NCI-H2196 treated with DMSO at 0.1 percent for 48 hours (cell line): ENCODE measurements around the gene NPTN.
"Not testable (repeated sequence)": the region's sequence is repeated elsewhere in the genome, so short reads cannot be mapped to it uniquely, and the experiment has no call there.

Experiments used
- DNase-seq: peaks from one replicate; lab custom pipeline; 2025; ENCODE audit not compliant: unreplicated experiment; lab: John Stamatoyannopoulos, UW

Gene NPTN

DNA sequence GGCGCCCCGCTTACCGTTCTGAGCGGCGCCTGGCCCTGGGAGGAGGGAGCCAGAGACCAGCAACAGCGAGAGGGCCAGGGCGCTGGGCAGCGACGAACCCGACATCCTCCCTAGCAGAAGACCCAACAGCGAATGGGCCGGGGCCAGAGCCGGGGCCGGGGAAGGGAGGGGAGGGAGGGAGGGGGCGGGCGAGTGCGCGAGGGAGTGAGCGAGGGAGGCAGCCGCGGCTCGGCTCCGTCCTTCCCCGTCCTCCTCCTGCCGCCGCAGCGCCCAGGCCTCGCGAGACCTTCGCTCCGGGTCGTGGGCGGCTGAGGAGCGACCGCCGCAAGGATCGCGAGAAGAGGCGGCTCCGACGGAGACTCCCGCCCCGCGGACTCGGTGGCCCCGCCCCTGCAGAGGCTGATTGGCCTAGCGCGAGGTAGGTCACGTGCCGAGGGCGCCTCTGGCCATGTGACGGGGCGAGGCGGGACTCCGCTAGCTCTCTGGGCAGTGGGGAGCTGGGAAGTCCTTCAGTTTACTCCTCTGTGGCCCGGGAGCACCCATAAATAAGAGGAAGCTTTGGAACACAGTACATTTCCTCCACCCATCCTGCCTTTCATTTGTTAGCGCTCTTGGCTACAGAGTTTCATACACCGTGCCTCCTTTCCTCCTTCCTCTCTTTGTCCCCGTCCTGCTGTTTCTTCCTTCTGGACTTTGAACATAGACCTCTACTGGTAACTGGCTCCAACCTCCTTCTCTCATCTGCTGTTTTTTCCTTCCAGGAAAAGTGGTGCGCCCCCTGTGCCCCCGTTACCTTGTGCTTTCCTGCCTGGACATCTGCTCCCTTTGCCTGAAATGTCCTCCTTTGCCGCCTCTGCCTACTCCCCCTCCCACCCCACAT, at the start of gene NPTN:
Gene NPTN, minus strand, starts transcription at position 279 of the 880 bp plus-strand sequence. Its CDS starts 174 bp downstream, at position 105.
- DNase-seq: peak; percentile 91

DNA sequence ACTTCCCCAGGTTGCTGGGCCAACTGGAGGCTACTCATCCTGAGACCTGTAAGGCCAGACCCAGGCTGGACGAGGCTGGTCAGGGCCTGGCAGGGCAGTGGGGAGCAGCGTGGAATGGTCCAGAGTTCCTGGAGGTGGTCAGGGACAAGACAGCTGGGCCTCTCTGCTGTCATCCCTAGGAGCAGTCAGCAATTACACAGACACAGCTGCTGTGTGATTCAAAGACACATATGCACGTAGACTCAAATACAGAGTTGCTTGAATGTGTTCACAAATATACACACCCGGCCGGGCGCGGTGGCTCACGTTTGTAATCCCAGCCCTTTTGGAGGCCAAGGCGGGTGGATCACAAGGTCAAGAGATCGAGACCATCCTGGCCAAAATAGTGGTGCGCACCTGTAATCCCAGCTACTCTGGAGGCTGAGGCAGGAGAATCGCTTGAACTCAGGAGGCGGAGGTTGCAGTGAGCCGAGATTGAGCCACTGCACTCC, 49.5 kb upstream of the NPTN start:
- DNase-seq: no peak

DNA sequence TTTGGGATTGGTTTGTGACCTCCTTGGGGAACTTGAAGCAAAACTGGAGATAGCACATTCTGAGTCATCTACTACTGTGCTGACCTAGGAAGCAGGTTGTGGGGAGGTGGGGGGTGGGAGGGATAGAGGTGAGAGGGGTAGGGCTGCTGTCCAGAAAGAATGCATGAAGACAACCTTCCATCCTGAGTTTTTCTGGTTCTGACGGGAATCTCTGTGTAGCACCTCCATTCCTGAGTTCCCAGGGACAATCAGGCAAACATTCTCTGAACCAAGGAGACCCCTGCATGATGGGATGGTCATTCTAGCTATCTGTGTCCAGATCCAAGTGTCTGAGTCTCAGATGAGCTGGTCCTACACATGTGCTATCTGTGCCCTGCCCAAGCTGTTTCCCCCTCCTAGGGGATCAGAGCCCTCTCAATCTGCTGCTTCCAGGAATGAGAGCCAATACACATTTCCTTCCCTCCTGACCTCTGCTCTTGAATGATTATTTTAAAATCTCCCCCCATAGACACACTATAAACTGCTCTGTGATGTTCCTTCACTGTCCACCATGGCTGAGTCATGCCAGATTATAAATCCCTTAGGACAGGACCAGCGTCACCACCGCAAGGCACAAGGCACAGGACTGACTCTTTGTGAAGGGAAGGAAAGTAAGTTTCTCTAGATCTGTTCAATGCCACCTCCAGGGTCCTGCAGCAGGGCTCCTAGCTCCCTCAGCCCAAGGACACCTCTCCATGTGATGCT, 48.8 kb upstream of the NPTN start:
- DNase-seq: no peak

DNA sequence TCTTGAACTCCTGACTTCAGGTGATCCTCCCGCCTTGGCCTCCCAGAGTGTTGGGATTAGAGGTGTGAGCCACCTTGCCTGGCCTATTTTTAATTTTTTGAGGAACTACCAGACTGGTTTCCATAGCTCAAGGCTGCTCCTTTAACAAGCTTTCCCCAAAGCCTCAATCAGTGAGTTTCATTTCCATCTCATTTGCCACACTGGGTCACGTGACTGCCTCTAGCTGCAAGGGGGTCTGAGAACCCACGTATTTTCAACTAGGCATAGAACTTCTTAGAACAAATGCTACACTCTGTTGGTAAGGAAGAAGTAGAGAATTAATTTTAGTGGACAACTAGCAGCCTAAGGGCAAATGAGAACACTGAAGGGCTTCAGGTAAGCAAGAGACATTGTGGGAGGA, 47.9 kb upstream of the NPTN start:
- DNase-seq: no peak

DNA sequence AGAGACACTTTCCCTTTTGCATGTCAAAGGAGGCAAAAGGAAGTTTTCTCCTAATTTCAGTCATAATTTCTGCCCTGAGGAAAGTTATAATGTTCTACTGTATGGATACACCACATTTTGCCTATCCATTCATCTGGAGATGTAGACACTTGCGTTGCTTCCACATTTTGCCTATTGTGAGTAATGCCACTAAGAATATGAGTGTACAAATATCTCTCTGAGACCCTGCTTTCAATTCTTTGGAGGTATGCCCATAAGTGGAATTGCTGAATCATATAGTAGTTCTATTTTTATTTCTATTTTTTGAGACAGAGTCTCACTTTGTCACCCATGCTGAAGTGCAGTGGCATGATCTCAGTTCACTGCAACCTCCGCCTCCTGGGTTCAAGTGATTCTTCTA, 47.4 kb upstream of the NPTN start:
- no peak for DNase-seq

DNA sequence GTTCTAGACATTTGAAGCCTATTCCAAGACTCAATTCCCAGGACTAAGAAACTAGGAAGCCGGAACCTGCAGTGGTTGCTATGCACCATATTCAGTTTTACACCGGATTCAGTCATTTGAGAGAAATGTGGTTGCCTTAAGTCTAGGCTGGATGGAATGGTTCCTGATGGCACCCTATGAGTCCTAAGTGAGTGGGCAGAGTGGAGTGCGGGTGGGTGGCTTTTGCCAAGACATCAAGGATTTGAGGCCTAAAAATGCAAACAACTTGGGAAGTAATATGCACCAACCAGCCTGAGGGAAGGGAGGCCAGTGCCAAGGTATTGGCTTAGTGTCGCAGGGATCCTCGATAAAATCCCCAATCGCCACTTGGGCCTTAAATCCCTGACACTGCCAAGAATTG, 46.8 kb upstream of the NPTN start:
- DNase-seq: no peak

DNA sequence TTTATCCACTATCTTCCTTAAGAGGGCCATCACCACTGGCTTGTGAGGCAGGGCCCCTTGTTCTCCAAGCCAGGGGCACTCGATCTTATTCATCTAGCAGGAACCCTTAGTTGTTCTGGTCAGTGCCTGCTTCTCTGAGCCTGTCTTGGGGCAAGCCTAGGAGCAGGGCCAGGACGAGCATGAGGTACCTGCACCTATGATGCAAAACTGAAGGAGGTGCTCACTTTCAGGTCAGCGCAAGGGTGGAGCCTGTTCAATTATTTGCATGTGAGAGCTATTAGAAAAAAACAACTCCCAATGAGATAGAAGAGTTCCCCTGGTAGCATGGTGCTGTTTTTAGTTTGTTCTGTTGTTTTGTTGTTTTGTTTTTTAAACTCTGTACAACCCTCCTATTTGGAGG, 46.0 kb upstream of the NPTN start:
- no peak for DNase-seq

DNA sequence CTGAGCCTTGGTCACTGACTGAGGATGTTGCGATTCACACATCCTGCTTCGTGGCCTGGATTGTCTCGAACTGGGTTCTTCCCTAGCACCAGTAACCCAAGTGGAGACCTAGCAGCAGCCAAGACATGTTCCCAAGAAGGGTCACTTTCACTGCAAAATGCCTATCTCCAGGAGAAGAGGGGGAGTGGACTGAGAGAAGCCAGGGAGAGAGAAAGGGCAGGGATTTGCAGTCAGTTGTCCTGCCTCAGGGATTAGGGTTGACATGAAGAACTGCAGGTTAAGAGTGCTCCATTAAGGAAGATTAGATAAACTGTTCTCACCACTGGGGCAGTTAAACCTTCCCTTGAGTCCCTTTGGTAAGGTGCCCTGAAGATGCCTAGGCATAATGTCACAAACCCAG, 45.3 kb upstream of the NPTN start:
- DNase-seq: no peak

DNA sequence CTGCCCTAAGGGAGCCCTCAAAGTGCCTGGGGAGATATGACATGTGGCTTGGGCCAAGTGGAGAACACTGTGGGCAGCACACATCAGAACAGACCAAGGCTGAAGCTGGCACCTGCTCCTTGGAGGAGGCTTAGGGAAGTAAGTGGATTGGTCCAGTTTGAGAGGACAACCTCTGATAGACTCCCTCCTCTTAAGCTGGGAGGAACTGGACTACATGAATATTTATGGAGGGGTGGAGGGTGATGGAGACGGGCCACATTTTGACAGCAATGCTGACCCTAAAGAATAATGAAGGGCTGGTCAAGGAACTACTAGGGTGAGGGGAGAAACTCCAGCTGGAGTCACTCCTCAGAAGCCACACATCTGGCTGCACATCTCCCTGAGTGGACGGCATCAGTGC, 44.5 kb upstream of the NPTN start:
- DNase-seq: no peak

DNA sequence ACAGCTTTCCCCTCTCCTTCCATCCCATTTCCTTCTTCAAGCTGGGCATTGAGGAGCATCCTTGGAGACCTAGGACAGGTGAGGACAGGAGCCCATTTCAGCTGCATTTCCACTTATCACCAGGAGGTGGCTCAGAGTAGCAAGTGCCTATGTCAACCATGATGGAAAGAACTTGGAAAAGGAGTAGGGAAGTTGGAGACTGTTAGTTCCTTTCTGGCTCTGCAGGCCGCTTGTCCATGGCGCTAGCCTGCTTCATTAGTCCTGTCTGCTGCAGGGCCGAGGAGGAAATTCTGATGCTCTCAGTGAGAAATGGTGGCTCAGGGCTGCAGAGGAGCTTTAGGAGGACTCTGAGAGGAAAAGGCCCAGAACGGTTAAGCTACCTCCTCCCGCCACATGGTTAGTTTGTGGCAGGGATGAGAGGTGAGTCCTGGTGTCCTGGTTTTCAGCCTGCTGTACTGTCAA, 44.0 kb upstream of the NPTN start:
- DNase-seq: no peak

DNA sequence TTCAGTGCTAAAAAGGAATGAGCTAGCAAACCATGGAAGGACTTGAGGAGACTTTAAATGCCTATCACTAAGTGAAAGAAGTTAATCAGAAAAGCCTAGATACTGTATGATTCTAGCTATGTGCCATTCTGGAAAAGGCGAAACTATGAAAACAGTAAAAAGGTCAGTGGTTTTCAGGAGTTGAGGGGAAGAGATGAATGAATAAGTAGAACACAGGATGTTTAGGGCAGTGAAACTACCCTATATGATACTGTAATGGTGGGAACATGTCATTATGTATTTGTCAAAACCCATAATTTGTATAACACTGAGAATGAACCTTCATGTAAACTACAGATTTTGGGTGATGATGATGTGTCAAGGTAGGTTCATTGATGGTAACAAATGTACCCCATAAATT, 41.4 kb upstream of the NPTN start:
- no peak for DNase-seq

DNA sequence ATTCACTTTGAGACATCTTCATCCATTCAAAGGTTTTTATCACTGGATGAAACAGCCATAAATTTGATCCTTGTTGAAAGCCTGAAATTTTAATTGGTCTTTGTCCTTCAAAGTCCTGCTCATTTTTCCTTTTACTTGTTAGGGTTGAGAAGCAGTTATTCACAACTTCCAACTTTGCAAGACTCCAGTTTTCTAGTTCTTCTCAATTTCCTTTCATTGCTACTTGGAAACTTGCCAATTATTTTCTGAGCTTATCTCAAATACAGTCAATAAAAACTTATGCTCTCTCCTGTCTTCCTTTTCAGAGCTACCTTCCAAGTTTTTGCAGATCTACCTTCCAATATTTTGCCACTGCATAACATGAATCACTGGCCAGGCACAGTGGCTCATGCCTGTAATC, 27.3 kb upstream of the NPTN start:
- DNase-seq: no peak

DNA sequence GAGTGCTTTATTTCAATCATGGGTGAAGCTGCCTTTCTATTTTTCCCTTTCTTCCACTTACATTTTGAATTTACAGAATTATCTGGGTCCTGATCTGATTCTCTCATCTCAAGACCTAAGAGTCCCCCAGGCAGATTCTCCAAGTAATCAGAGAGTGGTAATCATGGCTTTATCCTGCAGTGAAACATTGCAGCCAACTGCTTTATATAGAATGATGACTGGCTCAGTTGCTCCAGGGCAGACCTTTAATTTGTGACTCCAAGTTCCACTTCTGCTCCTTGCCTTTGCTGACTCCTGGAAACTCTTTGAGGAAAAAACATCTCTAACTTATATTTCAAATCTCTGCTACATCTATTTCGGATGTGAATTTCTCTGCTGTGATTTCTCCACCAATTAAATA, 25.5 kb upstream of the NPTN start:
- no peak for DNase-seq

DNA sequence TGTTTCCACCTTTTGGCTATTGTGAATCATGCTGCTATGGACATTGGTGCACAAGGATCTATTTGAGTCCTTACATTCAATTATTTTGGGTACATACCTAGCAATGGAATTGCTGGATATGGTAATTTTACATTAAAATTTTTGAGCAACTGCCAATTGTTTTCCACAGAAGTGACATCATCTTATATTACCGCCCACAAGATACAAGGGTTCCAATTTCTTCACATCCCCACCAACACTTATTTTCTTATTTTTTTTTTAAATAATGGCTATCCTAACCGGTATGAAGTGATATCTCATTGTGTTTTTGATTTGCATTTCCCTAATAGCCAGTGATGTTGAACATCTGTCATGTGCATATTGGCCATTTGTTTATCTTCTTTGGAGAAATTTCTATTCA, 22.5 kb upstream of the NPTN start:
- no peak for DNase-seq

DNA sequence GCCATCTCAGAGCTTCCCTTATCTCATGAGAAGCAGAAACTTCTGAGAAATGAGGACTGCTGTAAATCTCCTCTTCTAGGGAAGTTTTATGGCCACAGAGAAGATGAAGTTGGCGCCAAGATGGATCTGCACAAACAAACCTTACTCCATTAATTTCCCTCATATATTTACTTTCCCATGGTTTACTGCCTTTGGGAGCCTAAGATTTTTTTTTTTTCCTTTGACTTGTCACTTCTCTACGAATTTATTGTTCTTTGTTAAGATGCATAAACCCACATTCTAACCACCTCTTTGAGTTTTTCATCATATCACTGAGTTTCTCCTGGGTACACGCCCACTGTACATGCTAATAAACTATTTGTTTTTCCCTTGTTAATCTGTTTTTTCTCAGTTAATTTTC, 21.5 kb upstream of the NPTN start:
- no peak for DNase-seq

DNA sequence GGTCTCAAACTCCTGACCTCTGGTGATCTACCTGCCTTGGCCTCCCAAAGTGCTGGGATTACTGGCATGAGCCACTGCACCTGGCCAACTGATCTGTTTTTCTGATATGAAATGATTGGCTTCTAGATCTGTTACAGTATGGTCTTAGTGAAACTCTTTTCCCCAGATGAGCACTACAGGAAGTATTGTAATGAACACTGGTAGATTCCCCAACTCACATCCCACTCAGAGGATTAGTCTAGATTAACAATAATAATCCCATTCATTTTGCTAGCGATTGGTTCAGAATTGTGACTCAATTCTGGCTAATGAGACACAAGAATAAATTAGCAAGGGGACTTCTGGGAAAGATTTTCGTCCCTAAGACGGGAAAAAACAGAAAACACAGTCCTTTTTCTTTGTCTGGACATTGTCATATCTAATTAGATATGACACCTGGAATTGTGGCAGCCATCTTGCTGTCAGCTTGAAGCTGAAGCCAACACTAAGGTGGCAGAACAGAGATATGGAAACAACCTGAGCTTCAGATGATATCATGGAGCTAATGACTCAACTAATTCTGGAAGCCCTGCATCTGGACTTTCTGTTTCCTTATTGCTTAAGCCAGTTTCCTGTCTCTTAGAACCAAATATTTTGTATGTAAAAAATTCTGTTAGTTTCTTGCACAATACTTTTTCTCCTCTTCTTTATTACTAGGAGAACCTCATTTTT, 17.4 kb upstream of the NPTN start:
- no peak for DNase-seq

DNA sequence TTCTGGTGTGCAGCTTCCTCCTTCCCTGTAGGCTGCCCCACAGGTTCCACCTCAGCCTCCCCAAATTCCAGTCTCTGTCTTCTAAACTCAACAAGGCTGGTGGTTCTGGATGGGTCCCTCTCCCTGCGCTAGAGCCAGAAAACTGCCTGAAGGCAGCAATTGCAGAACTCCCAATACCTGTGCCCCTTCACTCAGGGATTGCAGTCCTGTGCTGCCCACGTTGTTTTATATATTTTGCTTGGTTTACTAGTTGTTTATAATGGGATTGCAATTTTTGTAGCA, 14.8 kb upstream of the NPTN start:
- DNase-seq: no peak

DNA sequence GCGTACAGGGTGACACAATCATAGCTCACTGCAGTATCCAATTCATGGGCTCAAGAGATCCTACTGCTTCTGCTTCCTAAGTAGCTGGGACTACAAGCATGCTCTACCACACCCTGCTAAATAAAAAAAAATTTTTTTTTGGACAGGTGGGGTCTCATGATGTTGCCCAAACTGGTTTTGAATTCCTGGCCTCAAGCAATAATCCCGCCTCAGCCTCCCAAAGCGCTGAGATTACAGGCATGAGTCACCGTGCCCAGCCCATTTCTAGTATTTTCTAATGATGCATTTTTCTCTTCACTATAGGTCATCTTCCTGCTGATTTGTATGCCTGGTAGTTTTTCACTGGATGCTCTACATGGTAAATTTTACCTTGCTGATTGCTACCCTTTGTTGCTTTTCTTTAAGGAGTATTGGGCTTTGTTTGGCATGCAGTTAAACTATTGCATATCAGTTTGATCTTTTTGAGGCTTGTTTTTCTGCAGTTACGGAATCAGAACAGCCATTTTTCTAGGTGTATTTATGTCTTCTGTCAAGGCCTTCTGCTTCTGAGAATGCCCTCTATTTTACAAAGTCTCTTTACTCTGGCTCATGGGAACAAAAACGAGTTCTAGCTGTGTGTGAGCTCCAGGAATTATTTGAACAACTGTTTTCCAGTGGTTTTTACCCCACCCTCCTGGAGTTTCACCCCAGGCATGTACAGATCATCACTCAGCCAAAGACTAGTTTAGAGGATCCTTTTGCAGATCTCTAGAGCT, 14.2 kb upstream of the NPTN start:
- no peak for DNase-seq

DNA sequence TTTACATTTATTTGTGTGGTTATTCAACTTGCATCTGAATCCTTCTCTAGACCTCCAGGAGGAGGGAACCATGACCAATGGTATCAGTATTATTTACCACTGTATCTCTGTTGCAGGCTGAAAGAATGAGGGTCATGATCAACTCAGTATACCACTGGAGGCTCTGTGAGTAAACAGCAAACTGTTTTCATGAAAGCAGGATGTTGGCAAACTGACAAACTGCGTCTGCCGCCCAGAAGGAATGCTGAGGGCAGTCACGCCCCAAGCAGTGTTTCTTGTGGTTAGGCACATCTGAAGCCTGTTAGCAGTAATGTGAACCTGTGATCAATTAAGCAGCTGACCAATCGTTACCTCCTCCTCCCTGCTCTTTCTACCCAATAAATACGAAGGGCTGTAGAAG, 6.3 kb upstream of the NPTN start:
- DNase-seq: not testable (repeated sequence)

DNA sequence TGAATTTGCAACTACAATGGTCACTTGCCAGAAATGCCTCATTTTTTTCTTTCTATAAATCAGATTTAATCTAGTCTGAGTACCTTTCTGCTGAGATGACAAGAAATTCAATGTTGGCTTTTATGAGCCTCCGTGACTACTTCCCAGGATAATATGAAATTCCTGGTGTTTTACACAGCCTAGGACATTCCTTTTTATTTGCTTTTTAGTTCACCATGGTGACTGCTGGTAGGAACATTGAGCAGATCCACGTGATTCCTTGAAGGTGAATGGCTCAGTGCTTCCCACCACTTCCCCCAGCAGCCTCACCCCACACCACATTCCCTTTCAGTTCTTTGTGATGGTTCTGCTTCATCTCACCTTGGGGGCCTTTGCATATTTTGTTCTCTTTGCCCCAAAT, 4.3 kb upstream of the NPTN start:
- DNase-seq: no peak

DNA sequence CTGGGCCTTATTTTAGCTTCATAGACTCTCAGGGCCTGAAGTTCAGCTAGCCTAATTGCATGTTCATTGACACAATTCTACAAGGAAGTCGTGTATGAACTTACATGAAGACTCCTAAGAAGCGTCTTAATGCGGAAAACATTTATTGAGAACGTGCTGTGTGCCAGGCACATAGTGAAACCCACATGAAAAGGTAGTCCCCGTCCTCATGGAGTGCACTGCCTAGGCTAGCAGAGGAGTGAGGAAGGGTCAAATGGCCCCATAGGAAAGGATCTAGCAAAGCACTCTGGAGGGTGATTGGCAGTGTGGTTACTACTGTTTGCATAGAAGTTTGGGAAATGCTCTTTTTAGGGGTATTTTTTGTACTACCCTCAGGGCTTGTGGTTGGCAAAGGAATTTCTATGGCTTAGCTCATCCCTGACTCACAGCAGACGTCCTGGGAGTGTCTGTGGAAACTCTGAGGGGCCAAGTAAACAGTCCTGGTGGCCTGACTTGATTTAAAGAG, 854 bp upstream of the NPTN start:
- DNase-seq: no peak
